ENCODE measurements around the gene RRAS.

GRCh38 chr19:49593233-49594113, 46.5 kb downstream of the RRAS start:
- no peak for TF ChIP-seq CTCF (IDR thresholded peaks at IDR 0.05)
- TF ChIP-seq GABPA (IDR thresholded peaks at IDR 0.05; ENCODE audit: low read depth): no peak
- no peak for TF ChIP-seq POLR2AphosphoS5 (IDR thresholded peaks at IDR 0.05; ENCODE audit: low read depth, low read length)
- TF ChIP-seq USF1 (IDR thresholded peaks at IDR 0.05; ENCODE audit: borderline replicate concordance, low read depth): no peak
- TF ChIP-seq REST (IDR thresholded peaks at IDR 0.05; ENCODE audit: low read depth, low read length): no peak
- TF ChIP-seq IRF3 (IDR thresholded peaks at IDR 0.05; ENCODE audit: low read depth, low read length): peak; percentile 50; the same call in 1 of the 2 replicates
- TF ChIP-seq MAX (IDR thresholded peaks at IDR 0.05; ENCODE audit: low read depth): no peak
- no peak for TF ChIP-seq TAF1 (IDR thresholded peaks at IDR 0.05; ENCODE audit: borderline replicate concordance, low read depth, low read length)
- TF ChIP-seq NFIC (IDR thresholded peaks at IDR 0.05; ENCODE audit: borderline replicate concordance): no peak

Data from SK-N-SH (cell line).